Stimulated activated CD4-positive, alpha-beta T cell treated with anti-CD3 and anti-CD28 coated beads, Interleukin-4, amount 100 ng/mL, for 48 hours (primary cell): Measurements from ENCODE around the gene TMEM232.

Experiments
- DNase-seq, 2 donors: peaks; one replicate each; pipeline ENCODE4 v3.0.0-alpha.2; 2020; ENCODE audit warnings: low read depth in 2 of 2

The TMEM232 gene

DNA sequence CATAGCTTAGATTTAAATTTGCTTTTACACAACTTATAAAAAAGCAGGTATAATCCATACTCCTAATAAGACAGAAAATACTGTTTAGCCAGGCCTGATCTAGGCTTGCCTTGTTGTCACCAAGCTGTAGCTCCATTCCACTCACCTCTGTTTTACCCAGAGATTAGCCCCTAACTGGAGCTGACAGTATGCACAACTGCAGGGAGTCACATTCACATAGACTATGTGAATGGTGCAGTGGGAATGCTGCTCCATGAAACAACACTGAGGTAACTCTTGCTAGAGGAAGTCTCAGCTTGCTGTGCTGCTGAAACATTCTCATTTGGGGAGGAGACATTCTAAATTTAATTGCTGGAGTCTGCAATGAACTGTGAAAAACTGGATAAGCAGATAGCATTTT, 209.1 kb downstream of the TMEM232 start:
- no peak for DNase-seq

DNA sequence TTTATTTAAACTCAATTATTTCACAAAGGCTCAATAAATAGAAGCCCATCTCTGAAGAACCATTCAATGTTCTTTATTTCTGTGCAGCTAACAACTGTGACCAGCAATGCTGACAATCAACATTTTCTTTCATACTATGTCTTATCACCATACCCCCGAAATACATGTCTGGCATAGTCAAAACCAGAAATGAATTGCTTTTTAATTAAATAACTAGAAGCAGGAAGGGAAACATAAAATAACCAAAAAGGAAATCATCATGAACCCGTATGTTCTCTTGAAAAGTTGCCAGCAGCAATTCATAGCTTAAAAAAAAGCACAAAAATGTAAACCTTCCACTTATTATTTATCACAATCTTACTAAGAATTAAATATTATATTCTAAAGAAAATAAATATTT, 212.4 kb downstream of the TMEM232 start:
- DNase-seq: no peak

DNA sequence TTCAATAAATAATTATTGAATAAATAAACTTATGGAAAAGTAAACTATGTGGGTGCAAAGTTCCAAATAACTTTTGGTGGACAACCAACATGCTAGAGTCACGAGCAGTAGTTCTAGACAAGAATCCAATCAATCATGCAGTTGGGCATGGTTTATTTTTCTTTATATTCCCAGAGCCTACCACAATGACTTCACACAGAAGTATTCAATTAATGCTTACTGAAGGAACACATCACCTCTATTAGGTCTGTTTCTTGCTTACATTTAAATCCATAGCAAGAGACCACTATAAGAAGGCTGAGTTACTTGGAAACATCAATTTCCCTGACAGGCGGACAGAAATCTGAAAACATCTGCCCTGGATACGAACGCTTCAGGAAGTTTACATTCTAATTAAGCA, 214.2 kb downstream of the TMEM232 start:
- no peak for DNase-seq

DNA sequence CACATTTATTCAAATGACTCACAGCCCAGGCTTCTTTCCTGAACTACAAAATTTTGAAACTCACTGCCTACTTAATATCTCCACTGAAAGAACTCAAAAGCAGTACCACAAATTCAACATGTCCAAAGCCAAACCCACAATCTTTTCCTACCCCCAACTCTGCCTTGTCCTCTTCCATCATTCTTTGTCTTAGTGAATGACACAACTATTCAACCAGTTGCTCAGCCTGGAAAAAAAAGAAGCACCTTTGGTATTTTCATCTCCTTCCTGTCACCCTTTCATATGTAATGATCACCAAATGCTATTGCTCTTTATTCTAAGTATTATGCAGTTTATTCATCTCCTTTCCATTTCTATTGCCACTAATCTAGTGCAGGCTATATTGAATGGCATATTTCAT, 216.3 kb downstream of the TMEM232 start:
- DNase-seq: no peak

DNA sequence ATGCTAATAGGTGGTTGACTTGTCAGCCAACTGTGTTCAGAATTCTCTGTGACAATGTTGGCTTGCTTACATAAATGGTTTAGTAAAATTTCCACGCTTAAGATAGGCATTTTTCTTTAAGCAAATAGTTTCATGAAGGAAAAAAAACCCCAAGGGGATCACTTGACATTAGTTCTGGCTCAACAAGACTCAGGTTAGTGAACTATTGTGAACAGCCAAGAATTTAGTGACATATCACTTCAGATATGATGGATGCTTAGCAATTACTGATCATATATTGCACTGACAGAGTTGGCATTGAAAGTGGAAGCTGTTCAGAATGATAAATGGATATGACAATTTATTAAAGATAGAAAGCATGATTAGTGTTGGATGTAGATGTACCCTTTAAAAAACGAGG, 218.5 kb downstream of the TMEM232 start:
- no peak for DNase-seq

DNA sequence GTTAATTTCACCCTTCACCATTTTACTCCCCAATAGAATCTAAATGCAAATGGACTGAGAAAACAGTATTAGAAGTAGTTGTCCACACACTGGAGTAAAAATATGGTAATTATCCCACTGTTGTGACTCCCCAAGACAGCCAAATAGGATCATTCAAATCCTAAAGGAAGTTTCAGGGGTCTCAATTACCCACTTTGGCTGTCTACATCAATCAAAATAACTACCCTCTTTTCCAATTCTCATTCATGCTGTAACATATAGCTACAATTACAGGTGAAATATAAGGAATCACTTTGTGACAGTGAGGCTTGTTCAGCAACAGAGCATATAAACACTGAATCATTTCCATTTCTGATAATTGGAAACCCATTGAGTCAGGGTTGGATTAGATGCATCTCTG, 220.1 kb downstream of the TMEM232 start:
- DNase-seq: no peak

DNA sequence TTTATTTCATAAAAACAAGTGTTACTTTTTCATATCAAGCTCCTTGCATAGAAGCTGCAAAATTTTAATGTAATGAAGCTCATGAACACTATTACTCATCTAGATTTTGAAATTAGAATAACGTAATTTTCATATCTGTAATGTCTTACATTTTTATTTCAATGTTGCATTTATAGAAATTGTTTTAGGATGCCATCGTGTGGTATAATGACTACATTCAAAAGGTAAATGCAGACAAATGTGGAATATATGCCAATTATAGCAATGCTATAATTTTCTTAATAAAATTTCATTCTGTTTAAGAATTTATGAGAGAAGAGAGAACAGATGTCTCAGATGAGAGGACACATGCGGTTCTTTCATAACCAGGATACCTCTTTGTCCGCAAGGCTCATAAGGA, 230.2 kb downstream of the TMEM232 start:
- no peak for DNase-seq

DNA sequence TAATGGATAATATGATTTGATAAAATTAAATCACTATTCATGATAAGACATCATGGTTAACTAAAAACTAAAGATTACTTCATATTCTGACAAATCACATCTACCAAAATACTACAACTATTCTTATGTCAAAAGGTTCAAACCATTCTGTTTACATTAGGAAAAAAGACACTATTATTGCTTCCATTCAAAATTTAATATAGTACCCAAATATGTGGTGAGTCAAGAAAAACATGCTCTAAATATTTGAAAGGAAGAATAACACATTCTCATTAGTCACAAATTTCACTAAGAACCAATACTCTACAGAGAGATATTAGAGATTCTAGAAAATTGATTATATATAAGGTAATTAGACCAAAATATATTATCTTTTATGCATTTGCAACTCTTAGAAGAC, 234.0 kb downstream of the TMEM232 start:
- DNase-seq: no peak

DNA sequence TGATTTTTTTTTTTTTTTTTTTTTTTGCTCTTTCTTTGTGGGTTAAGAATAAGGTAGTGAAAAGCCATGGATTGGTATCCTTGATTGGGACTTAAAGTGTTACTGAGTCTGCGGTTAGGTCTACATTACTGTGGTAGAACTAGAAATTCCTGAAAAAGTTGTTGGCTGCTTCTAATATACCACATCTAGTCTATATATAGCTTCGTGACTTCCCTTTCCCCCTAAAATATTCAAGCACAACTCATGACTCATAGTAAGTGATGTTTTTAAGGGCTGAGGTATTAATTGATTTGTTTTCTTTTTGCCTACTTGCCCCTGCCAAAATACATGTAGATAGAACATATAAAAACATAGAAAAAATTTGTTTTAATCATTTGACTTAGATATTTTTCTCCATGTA, 247.6 kb downstream of the TMEM232 start:
- no peak for DNase-seq

DNA sequence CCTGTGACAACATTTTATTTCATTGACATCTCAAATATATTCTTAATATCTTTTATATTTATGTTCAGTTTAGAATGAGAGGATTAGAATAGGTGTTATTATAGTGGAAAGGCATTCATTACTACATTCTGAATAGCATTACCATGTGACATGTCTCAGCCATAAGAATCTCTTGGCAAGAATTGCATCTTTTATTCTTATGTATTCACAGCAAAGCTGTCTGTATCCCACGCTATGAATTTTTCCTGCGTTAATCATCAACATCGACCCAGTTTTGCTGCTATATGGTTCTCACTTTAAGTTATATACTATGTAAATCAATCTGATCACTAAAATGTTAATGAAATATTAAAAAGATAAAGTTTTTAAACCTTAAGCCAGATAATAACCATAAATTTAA, 248.6 kb downstream of the TMEM232 start:
- DNase-seq: no peak

DNA sequence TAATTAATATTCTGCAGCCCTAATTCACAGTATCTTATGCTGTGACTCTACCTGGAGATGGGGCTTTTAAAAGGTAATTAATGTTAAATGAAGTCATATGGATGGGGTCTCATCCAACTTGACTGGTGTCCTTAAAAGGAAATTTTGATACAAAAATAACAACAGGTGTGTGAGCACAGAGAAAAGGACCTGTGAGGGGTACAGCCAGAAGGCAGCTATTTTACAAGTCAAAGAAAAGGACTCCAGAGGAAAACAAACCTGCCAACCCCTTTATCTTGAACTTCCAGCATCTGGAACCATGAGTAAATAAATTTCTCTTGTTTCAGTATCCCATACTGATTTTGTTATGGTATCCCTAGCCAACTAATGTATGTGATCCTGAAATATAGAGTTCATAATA, 250.3 kb downstream of the TMEM232 start:
- DNase-seq: no peak

DNA sequence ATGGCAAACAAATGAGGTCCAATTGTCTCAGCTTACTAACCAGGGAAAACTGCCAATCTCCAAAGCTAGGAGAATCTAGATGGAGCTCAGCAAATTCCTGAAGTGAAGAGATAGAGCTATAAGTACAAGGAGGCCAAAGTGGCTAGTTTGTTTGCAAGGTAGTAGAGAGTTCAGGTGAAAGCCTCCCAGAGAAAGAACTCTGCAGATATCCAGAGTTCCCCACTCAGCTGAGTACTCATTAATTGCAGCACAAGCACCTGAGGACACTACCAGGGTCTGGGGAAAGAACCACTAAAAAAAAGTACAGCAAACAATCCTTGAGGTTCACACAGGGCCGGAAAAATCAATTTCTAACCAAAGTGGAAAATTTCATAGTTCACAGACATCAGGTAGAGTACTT, 250.9 kb downstream of the TMEM232 start:
- no peak for DNase-seq

DNA sequence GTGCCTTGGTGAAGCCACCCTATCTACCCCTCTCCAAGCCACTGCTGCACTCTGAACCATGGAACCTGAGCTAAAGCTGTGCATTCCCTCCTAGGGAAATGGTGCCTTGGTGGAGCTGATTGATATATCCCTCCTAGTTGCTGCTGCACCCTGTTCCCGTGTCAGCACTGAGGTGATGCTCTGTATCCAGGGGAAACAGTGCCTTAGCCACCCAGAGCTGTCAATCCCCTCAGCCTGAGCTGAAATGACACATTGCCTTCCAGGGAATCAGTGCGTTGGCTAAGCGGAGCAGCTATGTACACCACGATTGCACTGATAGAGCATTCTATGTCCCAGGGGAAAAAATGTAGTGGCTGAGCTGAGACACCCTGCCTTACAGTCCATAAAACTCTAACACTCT, 257.0 kb downstream of the TMEM232 start:
- DNase-seq: no peak

DNA sequence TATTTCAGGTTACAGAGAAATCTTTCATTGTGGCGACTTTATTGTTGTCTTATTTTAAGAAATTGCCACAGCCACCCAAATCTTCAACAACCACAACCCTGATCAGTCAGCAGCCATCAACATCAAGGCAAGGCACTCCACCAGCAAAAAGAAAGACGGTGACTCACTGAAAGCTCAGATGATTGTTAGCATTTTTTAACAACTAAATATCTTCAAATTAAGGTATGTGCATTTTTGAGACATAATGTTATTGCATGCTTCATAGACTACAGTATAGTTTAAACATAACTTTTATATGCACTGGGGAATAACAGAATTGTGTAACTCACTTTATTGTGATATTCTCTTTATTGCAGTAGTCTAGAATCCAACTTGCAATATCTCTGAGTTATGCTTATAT, 263.4 kb downstream of the TMEM232 start:
- no peak for DNase-seq

DNA sequence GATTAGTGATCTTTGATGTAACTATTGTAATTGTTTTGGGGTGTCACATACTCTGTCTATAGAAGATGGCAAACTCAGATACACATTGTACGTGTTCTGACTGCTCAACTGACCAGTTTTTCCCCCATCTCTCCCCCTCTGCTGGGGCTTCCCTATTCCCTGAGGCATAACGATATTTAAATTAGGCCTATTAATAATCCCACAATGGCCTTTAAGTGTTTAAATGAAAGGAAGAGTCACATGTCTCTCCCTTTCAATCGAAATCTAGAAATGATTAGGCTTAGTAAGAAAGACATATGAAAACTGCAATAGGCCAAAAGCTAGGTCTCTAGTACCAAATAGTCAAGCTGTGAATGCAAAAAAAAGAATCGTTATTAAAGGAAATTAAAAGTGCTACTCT, 265.6 kb downstream of the TMEM232 start:
- DNase-seq: no peak

DNA sequence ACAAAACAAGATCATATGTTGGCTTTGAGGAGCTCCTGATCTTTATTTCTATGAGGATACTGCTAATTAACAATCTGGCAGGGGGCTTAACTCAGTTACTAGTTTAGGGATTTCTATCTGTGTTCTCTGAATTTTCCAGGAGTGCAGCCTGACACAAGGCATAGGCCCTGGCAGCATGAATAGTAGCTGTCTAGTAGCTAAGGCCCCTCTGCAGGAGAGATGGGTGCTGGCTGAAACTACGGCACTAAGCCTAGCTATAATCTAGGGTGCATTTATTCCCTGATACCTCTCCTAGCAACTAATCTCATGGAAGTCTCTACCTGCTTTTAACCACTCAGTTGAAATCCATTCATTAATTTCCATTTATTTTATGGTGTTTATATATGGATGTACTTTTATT, 268.2 kb downstream of the TMEM232 start:
- DNase-seq: no peak

DNA sequence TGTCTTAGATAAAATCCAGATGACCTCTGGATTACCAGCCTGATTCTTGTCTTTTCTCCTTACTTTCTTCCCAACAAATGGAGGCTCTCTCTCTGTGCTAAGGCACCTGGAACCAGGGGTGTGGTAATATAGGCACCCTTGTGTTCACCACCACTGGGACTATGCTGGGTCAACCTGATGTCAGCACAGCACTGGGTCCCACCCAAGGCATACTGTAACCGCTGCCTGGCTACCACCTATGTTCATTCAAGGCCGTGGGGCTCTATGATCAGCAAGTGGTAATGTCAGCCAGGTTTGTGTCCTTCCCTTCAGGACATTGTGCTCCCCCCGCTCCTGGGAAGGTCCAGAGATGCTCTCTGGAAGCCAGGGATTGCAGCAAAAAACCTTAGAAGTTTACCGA, 283.6 kb downstream of the TMEM232 start:
- no peak for DNase-seq

DNA sequence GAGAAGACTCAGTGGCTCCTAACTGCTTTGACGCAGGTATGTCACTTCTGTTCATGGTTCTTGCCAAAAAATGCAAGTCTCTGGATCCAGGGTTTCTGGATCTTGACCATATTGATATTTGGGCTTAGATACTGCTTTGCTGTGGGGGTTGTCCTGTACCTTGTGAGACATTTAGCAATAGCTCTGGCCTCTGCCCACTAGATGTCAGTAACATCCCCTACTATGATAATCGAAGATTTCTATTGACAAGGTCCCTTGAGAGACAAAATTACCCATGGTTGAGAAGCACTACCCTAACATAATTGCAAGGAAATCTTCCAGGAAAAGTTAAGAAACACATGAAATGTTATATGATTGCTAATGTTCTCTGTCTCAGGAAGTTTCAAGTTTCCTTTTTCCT, 285.4 kb downstream of the TMEM232 start:
- DNase-seq: no peak

DNA sequence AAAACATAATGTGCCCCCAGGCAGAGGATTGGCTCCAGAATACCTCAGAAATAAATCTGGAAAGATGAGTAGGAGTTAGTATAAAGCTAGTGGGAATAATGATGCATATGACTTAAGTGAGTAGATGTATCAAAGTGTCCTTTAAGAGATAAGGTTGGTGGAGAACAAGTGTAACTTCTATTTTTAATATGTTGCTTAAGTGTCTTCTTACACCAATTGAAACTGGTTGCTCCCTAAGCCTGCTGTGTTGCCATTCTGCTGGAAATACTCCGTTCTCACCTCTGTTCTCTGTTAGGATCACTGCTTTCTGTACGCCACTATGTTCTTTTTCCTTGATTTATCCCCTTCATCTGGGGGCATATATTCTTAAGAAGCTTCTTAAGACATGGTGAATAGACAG, 286.4 kb downstream of the TMEM232 start:
- no peak for DNase-seq

DNA sequence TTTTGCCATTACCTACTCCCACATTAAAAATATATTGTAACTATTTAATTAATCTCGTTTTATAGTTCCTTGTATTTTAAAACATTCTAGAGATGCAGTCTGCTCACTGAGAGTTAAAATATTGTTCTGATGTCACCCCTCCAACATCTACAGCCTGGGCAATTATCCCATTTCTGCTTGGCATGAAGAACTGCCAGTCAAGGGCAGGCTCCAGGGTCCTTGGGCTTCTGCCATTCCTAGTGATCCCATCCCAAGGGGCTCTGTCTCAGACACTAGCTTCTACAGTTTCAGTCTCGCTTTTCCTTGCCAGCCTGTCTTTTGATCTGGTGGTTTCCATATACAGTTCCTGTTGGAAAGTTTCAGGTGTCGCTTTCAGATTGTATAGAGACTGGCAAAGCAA, 287.2 kb downstream of the TMEM232 start:
- DNase-seq: no peak

DNA sequence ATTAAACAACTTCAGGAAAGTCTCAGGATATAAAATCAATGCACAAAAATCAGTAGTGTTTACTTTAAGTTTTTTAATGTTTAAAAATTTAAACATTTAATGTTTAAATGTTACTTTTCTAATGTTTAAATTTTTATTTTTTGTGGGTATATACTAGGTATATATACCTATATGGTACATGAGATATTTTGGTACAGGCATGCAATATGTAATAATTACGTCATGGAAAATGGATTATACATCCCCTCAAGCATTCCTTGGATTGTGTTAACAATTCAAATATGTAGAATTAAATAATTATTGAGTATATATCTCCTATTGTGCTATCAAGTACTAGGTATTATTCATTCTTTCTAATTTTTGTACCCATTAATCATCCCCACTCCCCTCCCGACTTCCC, 291.3 kb downstream of the TMEM232 start:
- no peak for DNase-seq

DNA sequence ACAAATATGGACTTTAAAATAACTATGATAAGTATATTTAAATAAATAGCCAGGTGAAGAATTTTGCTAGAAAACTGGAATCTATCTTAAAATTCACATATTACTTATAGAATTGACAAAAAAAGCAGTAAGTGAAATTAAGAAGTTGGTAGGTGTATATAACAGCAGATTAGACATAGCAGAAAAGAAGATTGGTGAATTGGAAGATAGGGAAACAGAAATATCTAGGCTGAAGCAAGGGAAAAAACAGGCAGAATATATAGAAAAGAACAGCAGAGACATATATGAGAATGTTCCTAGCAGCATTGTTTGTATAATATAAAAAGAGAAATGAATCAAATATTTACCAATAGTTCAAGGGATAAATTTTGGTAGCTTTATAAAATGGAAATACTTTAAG, 294.9 kb downstream of the TMEM232 start:
- no peak for DNase-seq

DNA sequence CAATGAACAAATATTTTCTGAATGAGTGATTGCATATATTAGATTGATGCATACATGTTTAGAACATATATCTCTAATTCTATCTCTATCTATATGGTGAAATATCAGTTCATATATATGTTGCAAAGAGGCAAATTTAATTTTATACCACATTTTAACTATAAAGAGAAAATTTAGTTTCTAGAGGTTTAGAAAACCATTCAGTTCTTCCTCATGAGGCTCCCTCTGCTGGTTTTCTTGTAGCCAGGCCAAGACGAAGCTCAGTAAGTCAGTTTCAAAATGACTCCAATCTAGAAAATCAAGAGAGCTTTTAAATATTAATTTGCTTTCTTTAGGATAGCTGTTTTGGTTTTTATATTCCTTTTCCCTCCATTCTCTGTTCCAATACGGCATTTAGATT, 312.1 kb downstream of the TMEM232 start:
- DNase-seq: no peak

DNA sequence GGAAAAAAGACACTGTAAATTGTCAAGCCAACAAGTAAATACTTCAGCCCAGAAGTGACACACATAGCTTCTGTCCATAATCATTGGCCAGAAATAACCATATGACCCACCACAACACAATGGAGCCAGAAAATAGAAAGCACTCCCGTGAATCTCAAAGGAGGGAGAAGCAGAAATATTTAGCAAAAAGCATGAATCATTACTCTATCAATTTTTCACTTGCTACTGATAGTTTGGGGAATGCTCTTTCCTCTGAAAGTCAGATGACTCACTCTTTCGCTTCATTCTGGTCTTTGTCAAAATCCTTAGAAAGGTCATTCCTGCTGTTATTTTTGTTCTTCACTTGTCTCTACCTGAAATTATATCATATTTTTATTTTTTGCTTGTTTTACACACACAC, 312.6 kb downstream of the TMEM232 start:
- DNase-seq: no peak

DNA sequence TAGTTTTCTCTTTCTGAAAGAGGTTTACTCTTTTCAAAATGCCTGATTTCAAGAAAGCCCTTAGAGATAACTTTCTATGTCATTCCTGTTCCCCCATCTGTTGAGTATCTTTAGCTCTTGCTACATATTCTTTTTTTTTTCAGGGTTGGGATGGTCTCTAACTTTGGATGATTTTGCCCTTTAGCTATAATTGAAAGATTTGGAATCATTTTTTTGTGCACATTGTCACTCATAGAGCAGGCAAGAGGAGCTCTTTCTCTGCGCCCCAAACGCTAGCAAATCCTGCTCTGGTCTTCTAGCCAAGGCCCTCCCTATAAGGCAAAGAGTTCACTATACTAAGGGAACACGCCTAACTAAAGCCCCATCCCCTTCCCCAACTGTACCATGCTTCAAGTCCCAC, 316.9 kb downstream of the TMEM232 start:
- DNase-seq: no peak
